Ovary (tissue), 9 donors: Measurements from ENCODE around the gene GRIK3. TPM values are rescaled to one million over a fixed set of nuclear protein-coding genes. Genes with fewer than 3 reads are reported as not detected.

Source experiments
- DNase-seq, 5 donors: peaks; one replicate each; pipeline ENCODE4 v3.0.0-alpha.2; 2019 to 2020
- H3K27ac ChIP-seq, 2 donors: fragments of 200-600 bp; one replicate each; pipeline versions ENCODE4 v1.5.1 to v1.8.0; 2019 to 2022
- H3K27me3 ChIP-seq: fragments of 200-600 bp; one replicate; pipeline ENCODE4 v1.8.0; 2022
- H3K36me3 ChIP-seq: fragments of 200-600 bp; sonication (generic); one replicate; pipeline ENCODE4 v1.5.1; 2019
- H3K4me1 ChIP-seq: one replicate; pipeline ENCODE4 v1.8.1; 2013; ENCODE audit warnings: mild to moderate bottlenecking, moderate library complexity; ENCODE audit not compliant: insufficient read depth
- H3K4me3 ChIP-seq: fragments of 200-600 bp; sonication (generic); one replicate; pipeline ENCODE4 v1.5.1; 2017
- H3K9me3 ChIP-seq, 2 donors: fragments of 200-600 bp in 1 of 2; sonication (generic) in 1 of 2; one replicate each; pipeline versions ENCODE4 v1.5.1 to v1.8.1; 2013 to 2019; ENCODE audit warnings: mild to moderate bottlenecking in 1 of 2, moderate library complexity in 1 of 2
- CTCF ChIP-seq, 3 donors: fragments of 450-650 bp in 2 of 3; fragments of 200-600 bp in 1 of 3; IDR thresholded peaks; one replicate each; pipeline versions ENCODE4 v1.5.1 to v1.8.0; 2016 to 2022; ENCODE audit warnings: antibody characterized with exemption in 3 of 3, mild to moderate bottlenecking in 1 of 3
- EP300 ChIP-seq: sonication (generic); formaldehyde crosslinking; IDR thresholded peaks from one replicate; pipeline ENCODE4 v1.6.1; 2017; ENCODE audit warnings: antibody characterized with exemption
- POLR2A ChIP-seq: fragments of 450-650 bp; IDR thresholded peaks from one replicate; pipeline ENCODE4 v1.6.1; 2017; ENCODE audit warnings: antibody characterized with exemption, mild to moderate bottlenecking, moderate library complexity
- whole genome bisulfite sequencing, 3 donors: extraction: QIAGEN DNeasy Blood & Tissue Kit in 1 of 3; methylation state at CpG; one replicate each; pipeline versions ENCODE4 v1.1.5 to v1.1.7; 2013 to 2017; 5-methylcytosine and 5-hydroxymethylcytosine counted together
- intact Hi-C, 4 donors: fragments of 100-400 bp; cut with DNase I; formaldehyde crosslinking; loops; one replicate each; pipeline versions ENCODE4 v1.11.0 to v1.15.1; 2022 to 2023
- polyA plus RNA-seq, 2 donors: library from polyadenylated mRNA; stranded (reverse); fragments of 200-250 nt in 1 of 2; fragments of 350-450 nt in 1 of 2; fragmentation: Illumina TruSeq in 1 of 2; extraction: RNeasy Lipid Tissue Mini Kit (QIAGEN cat#74804) in 1 of 2; gene quantifications; one replicate each; pipeline ENCODE4 v1.2.3, GENCODE V29; 2013 to 2014
- total RNA-seq, 7 donors: library from RNA; depleted of rRNA in 2 of 7; stranded (reverse); fragments of >200 nt in 2 of 7; fragmentation: NEBNext Ultra II Directional in 3 of 7; extraction: Animal tissue kit (Norgen Biotek cat#: 25700) in 3 of 7; gene quantifications; one replicate each; pipeline versions ENCODE4 v1.1.0 to v1.2.4, GENCODE V29; 2016 to 2023
- donor health status: DM: no; HTN: no; CAD: no; lungs with moderate emphysema.
- donor health status: DM: no; HTN: no; CAD: no.
- donor health status: Bipolar disorder and iron deficiency.
- donor health status: DM: yes; HTN: yes; CAD: no.
- donor health status: DM: no; HTN: no; CAD: no.
- donor health status: DM: yes; HTN: yes; CAD: no.

GRIK3 gene
- total and polyA plus RNA-seq, 9 donors, result 0.11 to 0.97 (median 0.32) TPM; not detected in 2

GRCh38 chr1:37043101-37043500 lies 8.8 kb upstream of the GRIK3 start:
- Histone ChIP-seq H3K9me3 (no peaks in the 10 kb centered on the region), H3K4me1 (no peaks in the 10 kb centered on the region), H3K36me3 (no peaks in the 10 kb centered on the region), H3K4me3 (no peak overlapping the region), H3K27me3 (no peaks in the 10 kb centered on the region), H3K27ac (no peak overlapping the region)
- intact Hi-C loops, result no loop called here
- DNase-seq, result no peak
- TF ChIP-seq EP300 (no peak), POLR2A (no peak), CTCF (IDR thresholded peaks at IDR 0.05) (no peak)
- 54 to 60% (median 55%) methylated on average over 2 of the region's 2 CpGs for whole genome bisulfite sequencing, 3 donors

DNA sequence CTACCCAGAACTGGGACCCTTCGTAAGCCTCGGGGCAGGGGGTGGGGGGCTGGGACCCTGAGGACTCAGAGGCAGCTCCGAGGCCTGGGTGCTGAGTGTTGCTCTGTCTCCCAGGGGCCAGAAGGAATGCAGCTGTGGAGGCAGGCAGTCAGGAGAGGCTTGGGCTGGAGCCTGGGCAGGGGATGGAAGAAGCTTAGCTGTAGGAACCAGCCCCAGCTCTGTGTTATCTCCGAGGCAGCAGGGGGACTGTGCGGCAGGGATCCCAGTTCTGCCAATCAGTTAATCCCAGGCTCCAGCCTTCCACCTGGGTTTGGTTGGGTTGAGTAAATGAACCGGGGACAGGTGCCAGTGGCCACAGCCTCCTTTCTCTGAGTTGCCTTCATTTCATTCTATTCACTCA lies 8.2 kb upstream of the GRIK3 start:
- TF ChIP-seq POLR2A (no peak), CTCF (IDR thresholded peaks at IDR 0.05) (no peak), EP300 (no peak)
- H3K4me1 ChIP-seq, result no peaks in the 10 kb centered on the region
- no peaks in the 10 kb centered on the region for H3K27me3 ChIP-seq
- DNase-seq, result no peak
- no peaks in the 10 kb centered on the region for H3K9me3 ChIP-seq
- H3K27ac ChIP-seq, result no peak overlapping the region
- H3K36me3 ChIP-seq, result no peaks in the 10 kb centered on the region
- WGBS, 3 donors, result 39 to 42% (median 41%) methylated on average over 6 of the region's 6 CpGs
- no peak overlapping the region for H3K4me3 ChIP-seq
- intact Hi-C loops, result no loop called here

DNA sequence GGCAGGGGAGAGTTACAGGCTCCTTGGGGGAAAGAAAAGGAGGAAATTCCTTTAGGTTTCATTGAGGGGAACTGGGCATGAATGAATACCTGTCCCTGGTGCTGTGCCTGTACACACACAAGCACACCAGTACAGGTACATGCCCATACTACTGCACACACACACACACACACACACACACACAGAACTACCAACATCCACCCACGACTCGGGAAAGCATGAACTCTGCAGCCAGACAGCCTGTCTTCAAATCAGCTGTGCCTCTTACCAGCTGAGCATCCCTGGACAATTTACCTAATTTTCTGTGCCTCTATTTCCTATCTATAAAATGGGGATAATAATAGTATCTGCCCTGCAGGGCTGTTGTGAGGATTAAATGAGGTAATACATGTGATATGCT lies 7.2 kb upstream of the GRIK3 start:
- Histone ChIP-seq H3K4me1 (no peaks in the 10 kb centered on the region), H3K27ac (no peak overlapping the region), H3K27me3 (no peaks in the 10 kb centered on the region), H3K4me3 (no peak overlapping the region), H3K36me3 (no peaks in the 10 kb centered on the region), H3K9me3 (no peaks in the 10 kb centered on the region)
- TF ChIP-seq EP300 (no peak), CTCF (IDR thresholded peaks at IDR 0.05) (no peak), POLR2A (no peak)
- intact Hi-C loops, result no loop called here
- no peak for DNase-seq
- 28 to 57% (median 36%) methylated on average over 2 of the region's 2 CpGs for WGBS, 3 donors

GRCh38 chr1:37040773-37041172 lies 6.5 kb upstream of the GRIK3 start:
- intact Hi-C loops, result no loop called here
- Histone ChIP-seq H3K36me3 (no peaks in the 10 kb centered on the region), H3K4me1 (no peaks in the 10 kb centered on the region), H3K27ac (no peak overlapping the region), H3K27me3 (no peaks in the 10 kb centered on the region), H3K4me3 (no peak overlapping the region), H3K9me3 (no peaks in the 10 kb centered on the region)
- WGBS, 3 donors, result 23 to 31% (median 23%) methylated on average over 4 of the region's 4 CpGs
- no peak for DNase-seq
- TF ChIP-seq POLR2A, result no peak
- no peak for TF ChIP-seq CTCF (IDR thresholded peaks at IDR 0.05)
- TF ChIP-seq EP300, result no peak

GRCh38 chr1:37040261-37040660 lies 5.9 kb upstream of the GRIK3 start:
- H3K27me3 ChIP-seq, result no peaks in the 10 kb centered on the region
- 9 to 23% (median 16%) methylated on average over 3 of the region's 3 CpGs for WGBS, 3 donors
- no peaks in the 10 kb centered on the region for H3K4me1 ChIP-seq
- no peak overlapping the region for H3K27ac ChIP-seq
- intact Hi-C loops, result no loop called here
- H3K9me3 ChIP-seq, result no peaks in the 10 kb centered on the region
- no peak for DNase-seq
- H3K36me3 ChIP-seq, result no peaks in the 10 kb centered on the region
- H3K4me3 ChIP-seq, result no peak overlapping the region
- TF ChIP-seq EP300 (no peak), POLR2A (no peak), CTCF (IDR thresholded peaks at IDR 0.05) (no peak)
